Measurements from ENCODE around the gene RNF125.
"Not testable (repeated sequence)": the region's sequence is repeated elsewhere in the genome, so short reads cannot be mapped to it uniquely, and the experiment has no call there.

The RNF125 gene

GRCh38 chr18:32018331-32019250 is at the start of gene RNF125:
Gene RNF125 (plus strand): TSS chr18:32018825. CDS start chr18:32018864, 39 bp downstream.
- DNase-seq = peak; percentile 92

GRCh38 chr18:31970617-31971016 is 48.0 kb upstream of the RNF125 start:
- DNase-seq = no peak

DNA sequence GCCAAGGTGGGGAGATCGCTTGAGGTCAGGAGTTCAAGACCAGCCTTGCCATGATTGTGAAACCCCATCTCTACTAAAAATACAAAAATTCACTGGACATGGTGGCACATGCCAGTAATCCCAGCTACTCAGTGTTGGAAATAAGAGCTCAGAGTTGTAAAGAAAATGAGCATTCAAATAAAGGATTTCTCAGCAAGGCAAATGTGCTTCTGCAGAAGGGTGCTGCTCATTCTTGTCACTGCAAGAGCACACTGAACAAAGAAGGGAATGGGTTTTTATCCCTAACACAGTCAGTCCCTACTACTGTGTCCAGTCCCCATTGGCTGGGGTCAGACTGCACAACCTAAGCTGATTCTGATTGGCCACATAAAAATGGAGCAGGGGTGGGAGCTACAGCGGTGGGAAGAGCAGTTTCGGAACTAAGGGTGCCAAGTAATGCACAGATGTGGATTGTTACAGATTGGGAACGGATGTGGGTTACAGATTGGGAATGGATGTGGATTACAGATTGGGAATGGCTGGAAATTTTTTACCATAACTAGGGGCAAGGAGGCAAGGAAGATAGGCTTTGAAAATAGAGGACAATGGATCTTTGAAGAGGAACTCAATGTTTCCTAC is 44.6 kb upstream of the RNF125 start:
- DNase-seq = no peak

- no peak for DNase-seq
Observed at GRCh38 chr18:31976242-31976641, 42.4 kb upstream of the RNF125 start.

DNA sequence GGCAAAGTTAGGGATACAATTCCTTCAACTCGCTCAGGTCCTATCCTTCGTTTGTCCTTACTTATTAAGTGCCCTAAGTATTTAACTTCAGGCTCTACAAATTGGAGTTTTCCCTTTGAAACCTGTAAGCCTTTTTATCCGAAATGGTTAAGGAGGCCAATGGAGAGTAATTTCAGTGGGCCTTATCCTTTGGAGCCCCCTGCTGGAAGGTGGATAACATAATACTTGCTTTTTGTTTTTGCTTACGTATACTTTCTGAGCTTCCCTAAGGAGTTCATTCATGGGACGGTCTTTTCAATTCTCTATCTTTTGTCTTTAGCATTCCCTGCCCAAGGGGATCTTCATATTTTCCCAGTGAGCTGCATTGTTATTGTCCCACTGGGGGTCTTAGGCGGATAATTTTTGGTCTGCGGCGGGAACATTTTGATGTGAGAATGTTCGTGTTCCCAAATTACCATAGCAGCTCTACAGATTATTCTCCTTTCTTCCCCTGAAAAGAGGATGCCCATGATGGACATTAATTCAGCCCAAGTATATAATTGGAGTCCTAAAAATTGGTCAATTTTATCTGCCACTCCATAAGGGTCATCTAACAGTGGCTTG is 41.3 kb upstream of the RNF125 start:
- DNase-seq = peak; percentile 54

DNA sequence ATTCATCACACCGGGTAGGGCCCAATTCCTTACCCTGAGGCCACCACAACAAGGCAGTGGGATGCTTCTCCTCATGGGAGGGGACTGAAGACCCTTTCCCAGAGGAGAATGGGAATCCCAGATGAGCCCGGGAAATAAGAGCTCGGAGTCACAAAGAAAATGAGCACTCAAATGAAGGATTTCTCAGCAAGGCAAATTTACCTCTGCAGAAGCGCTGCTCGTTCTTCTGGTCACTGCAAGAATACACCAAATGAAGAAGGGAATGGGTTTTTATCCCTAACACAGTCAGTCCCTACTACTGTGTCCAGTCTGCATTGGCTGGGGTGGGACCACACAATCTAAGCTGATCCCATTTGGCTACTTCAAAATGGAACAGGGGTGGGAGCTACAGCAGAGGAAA is 40.0 kb upstream of the RNF125 start:
- no peak for DNase-seq

DNA sequence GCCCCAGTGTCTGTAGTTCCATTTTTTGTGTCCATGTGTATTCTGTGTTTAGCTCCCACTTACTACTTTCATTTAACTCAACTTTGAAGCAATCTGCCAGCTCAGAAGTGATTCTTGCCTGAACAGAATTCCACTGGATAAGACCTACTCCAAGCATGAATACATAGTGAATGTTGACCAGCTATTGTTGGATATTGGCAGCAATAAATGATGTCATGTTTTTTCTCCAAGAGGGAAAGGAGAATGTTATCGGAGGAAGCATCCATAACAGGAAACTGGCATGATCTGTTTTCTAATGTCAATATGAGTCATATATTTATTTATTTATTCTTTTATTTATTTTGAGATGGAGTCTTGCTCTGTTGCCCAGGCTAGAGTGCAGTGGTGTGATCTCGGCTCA is 38.9 kb upstream of the RNF125 start:
- DNase-seq = no peak

GRCh38 chr18:31980863-31981262 is 37.8 kb upstream of the RNF125 start:
- no peak for DNase-seq

DNA sequence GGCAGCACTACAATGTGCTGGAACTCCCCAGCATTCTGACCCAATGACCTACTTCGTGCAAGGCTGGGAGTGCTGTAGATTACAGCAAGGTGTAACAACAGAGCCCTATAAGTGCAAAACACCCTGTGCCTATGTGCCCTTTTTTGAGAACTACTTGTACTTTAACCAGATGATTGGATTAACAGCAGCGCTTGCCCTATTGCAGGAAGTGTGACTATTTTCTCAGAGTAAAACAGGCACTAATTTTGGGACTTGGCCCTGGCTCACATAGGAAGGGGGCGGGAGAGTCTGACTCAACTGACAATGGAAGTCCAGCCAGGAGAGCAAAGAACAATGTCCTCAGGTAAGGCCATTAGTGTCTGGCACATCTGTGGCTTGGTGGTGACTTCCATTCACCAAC is 35.6 kb upstream of the RNF125 start:
- no peak for DNase-seq

- no peak for DNase-seq
Observed at GRCh38 chr18:31983976-31984375, 34.6 kb upstream of the RNF125 start.

GRCh38 chr18:31990823-31991222 is 27.8 kb upstream of the RNF125 start:
- no peak for DNase-seq

DNA sequence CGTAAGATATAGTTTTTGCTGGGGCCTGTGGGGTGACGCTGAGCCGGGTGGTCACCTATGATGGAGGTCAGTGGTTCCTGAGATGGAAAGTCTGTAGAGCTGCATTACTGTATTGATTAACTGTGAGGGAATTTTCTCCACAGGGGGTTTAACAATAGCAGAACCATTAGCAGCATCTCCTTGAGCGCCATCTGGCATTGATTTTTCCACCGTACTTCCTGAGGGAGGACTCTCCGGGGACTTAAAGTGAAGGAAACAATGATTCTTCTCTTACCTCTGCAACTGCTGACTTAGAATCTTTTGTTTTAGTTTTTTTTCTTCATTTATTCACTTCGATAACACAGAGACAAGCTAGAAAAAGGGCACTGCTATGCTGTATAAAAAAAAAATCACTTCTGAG is 22.6 kb upstream of the RNF125 start:
- no peak for DNase-seq

DNA sequence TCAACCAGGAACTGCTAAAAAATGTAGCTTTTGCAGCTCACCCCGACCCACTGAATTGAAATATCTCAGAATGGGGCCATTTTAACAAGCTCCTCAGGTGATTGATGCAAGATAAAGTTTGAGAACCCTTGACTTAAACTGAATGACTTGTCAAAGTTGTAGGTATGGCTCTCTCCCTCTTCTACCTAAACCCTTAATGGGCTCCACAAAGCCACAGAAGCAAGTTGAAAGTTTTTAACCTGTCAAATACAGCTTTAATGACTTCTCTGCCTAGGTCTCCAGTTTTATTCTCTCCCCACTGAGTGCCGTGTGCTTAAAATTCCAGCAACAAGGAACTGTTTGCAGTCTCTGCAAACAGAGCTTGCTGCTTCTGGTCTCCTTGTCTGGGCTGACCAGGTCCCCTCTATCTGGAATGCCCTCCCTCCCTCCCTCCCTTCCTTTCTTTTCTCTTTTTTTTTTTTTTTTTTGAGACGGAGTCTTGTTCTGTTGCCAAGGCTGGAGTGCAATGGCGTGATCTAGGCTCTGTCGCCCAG is 19.7 kb upstream of the RNF125 start:
- no peak for DNase-seq

GRCh38 chr18:32001141-32001540 is 17.5 kb upstream of the RNF125 start:
- DNase-seq = not testable (repeated sequence)

DNA sequence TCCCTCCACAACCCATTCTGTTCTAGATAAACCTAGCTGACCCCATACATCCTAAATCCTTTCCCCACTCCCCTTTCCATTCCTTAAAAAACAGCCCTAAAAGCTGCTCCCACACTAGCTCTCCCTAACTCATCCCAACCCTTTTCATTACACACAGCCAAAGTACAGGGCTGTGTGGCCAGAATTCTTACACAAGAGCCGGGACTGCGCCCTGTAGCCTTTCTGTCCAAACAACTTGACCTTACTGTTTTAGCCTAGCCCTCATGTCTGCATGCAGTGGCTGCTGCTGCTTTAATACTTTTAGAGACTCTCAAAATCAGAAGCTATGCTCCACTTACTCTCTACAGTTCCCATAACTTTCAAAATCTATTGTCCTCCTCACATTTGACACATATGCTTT is 14.8 kb upstream of the RNF125 start:
- not testable (repeated sequence) for DNase-seq

DNA sequence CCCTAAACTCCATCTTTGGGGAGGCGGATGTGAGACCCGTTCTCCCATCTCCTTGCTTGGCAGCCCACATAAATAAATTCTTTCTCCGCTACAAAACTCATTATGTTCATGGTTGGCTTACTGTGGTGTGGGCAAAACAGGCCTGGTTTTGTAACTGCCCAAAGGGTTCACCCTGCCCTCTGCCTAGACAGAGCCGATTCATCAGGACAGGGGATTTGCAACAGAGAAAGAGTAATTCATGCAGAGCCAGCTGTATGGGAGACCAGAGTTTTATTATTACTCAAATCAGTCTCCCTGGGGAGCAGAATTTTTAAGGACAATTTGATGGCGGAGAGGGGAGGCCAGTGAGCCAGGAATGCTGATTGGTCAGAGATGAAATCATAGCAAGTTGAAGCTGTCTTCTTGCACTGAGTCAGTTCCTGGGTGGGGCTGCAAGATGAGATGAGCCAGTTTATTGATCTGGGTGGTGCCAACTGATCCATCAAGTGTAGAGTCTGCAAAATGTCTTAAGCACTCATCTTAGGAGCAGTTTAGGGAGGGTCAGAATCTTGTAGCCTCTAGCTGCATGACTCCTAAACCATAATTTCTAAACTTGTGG is 8.4 kb upstream of the RNF125 start:
- peak; percentile 17 for DNase-seq

- no peak for DNase-seq
Observed at GRCh38 chr18:32011193-32011592, 7.4 kb upstream of the RNF125 start.

DNA sequence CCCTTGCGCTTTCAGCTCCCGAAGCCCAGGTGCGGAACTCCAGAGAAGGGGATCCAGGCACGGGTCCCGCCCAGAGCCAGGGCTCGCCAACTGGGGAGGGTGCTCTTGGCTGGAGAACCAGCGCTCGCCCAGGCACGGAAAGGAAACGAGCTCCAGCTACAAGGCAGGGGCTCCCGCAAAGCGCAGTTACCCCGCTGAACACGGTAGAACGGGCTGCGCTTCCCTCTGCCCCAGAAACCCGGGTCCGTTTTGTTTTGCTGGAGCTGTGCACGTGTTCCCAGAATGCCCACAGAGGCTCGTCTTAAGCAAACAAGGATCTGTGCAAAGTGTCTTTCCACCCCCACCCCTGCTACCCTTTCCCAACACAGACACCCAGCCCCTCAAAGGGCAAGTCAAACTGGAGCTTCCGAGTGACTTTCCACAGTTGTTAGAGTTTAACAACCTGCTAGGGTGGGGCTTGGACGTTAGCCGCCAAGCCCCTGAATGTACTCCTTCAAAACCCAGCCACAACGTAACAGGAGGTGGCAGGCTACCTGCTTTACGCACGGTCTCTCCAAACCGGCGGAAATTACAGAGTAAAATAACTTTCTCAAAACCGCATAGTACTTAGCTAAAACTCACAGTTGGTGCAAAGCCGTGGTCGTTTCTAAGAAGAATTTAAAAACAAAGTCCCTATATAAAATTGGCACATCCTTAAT is 775 bp downstream of the RNF125 start:
- peak; percentile 67 for DNase-seq

- peak; percentile 53 for DNase-seq
Observed at GRCh38 chr18:32019949-32020625, 1.5 kb downstream of the RNF125 start.

DNA sequence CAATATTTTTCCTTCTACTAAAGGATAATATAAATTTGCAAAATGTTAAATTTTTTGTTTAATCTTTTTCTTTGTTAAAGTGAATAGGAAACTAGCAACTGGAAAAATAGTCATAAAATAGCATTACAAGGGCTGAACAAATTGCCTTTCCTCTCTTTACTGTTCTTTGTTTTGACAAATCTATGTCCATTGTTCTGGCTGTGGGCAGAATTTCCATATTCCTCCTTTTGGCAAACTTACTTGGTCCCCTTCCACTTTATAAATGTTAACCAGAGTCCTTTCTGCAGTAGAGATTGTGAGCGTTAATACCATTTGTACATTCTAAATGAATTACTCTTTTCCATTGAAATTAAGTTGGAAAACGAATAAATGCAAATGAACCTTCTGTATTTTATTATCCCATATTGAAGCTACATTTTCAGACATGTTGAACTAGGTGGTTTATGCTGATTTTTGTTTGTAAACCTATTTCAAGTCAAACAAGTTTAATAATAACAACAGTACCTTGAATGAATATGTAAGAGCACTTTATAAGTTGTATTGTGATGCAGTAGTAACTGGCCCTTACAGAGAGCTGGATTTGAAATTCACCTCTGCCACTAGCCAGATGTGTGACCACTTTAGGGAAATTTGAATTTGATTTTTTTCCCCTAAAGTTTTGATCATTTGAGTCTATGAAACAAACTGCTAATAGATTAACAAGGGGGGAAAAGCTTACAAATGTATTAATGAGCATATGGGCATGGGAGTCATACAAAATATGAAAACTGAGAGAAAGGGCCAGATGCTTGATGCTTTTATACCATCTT is 3.3 kb downstream of the RNF125 start:
- no peak for DNase-seq

- no peak for DNase-seq
Observed at GRCh38 chr18:32025744-32026143, 7.1 kb downstream of the RNF125 start.

All from CD4-positive, alpha-beta T cell treated with Interleukin-6 for 4 hours (primary cell).